GM19193 (cell line): ENCODE measurements around the gene SLC16A11.

ENCODE experiments used
- POLR2A ChIP-seq: IDR thresholded peaks from 4 replicates; pipeline ENCODE4 v1.6.1; 2011; ENCODE audit not compliant: insufficient read depth, insufficient read length; ENCODE audit errors: extremely low read depth

SLC16A11 gene, protein sequence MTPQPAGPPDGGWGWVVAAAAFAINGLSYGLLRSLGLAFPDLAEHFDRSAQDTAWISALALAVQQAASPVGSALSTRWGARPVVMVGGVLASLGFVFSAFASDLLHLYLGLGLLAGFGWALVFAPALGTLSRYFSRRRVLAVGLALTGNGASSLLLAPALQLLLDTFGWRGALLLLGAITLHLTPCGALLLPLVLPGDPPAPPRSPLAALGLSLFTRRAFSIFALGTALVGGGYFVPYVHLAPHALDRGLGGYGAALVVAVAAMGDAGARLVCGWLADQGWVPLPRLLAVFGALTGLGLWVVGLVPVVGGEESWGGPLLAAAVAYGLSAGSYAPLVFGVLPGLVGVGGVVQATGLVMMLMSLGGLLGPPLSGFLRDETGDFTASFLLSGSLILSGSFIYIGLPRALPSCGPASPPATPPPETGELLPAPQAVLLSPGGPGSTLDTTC

DNA sequence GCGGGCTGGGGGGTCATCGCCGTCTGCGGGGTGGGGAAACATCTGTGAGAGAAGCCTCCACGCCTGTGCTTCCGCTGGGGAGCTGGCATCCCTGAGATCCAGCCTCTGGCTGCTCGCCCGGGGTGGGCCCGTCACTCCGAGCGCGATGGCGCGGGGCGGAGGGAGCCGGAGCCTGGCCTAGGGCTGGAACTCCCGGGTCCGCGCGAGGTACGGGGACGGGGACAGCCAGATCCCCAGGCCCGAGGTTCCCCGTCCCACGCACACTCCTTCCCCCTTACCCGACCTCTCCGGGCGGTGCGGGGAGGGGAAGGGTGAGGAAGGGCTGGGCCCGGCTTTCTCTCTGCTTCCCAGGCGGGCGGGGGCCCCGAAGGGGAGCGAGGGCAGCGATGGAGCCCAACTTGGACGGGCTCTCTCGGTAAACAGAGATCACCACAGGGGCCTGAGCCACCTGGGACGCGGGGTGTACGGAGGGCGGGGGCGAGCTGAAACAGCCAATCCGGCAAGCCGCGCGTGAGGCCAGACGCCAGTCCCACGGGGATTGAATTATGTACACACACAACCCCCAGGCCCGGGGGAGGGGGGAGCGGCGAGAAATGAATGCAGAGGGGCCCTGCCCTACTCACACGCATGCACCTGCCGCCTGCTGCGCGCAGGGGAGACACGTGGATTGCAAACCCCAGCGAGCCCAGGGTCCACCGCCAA lies at the start of gene SLC16A11:
Gene SLC16A11, minus strand, starts transcription at position 596 of the 702 bp plus-strand sequence. Its CDS starts 579 bp downstream, at position 17.
- TF ChIP-seq POLR2A = no peak

DNA sequence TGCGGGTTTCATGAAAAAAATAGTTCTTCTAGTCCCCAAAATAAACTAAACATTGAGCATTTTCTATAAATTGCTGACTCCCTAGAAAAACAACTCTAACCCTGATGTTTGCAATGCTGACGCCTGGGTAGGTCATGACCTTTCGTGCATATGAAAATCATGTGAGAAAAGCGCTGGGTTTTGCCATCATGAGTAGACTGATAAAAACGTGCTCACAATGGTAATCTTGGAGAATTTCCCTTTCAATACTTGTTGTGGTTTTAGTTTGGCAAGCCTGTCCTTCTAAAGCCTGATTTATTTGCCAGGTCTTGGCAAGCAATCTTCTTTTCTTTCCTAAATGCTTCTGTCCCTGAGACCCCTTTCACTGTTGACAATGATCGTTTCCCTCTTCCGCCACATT lies 40.2 kb upstream of the SLC16A11 start:
- TF ChIP-seq POLR2A = no peak

DNA sequence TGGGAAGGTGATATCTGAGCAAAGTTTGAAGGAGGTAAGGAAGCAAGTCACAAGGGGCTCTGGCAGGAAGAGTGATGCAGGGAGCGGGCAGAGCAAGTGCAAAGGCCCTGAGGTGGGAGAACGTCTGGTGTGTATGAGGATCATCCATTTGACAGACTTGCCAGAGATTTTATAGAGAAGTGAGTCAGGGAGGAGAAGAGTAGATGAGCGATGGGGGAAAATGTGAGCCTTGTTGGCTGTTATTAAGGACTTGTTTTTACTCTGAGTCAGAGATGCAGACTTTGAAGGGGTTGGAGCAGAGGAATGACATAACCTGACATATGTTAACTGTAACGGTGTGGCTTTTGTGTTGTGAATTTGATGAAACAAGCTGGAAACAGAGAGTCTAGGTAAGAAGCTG lies 39.7 kb upstream of the SLC16A11 start:
- TF ChIP-seq POLR2A = no peak

DNA sequence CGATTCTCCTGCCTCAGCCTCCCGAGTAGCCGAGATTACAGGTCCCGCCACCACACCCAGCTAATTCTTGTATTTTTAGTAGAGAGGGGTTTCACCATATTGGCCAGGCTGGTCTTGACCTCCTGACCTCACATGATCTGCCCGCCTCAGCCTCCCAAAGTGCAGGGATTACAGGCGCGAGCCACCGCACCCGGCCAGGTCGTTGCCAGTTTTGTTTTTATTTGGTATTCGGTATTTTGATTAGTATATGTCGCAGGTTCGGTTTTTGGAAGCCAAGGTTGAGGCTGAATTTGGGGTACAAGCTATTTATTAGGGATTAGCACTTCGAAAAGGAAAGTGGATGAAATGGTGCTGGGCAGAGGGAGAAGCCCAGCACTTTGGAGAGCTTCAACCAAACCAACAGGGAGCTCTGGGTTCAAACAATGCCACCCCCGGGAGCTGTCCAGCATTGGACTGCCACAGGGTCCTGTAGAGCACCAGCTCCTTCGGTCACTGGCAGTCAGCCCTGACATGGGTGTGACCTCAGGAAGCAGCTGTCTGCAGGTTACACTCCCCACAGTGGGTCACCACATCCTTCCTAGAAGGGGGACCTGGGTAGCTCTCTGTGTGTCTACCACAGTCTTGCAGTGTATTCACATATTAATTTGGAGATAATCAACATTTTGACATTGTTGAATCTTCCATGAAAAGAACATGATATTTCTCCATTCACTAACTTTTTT lies 37.6 kb upstream of the SLC16A11 start:
- TF ChIP-seq POLR2A = no peak

DNA sequence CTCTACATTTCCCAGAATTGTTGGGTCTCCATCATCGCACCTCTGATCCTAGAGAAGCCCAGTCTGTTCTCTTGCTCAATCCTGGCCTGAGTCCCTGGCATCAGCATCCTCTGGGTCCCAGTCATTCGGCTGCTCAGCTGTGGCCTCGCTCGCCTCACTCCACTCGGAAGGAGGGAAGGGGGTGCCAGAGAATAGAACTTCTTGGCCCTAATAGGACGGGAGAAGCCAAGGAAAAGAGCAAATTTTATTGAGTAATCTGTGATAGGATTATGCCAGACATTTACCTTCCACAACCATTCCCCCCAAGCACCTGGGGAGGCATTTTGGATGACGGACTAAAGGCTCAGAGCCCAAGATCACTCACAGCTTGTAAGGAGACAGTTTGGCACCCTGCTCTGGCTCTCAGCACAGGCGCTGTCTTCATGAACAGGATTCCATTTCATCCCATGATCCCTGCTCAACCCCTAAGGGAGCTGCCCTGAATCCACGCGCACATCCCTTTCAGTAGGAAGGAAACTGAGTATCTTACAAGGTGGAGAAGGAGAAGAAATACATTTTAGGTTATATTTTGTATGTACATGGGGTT lies 36.7 kb upstream of the SLC16A11 start:
- no peak for TF ChIP-seq POLR2A

GRCh38 chr17:7079581-7080455 lies 35.9 kb upstream of the SLC16A11 start, which contains the start of gene CLEC10A:
Gene CLEC10A (minus strand): TSS chr17:7080251. CDS start chr17:7078812, 1,439 bp downstream.
- TF ChIP-seq POLR2A = no peak

DNA sequence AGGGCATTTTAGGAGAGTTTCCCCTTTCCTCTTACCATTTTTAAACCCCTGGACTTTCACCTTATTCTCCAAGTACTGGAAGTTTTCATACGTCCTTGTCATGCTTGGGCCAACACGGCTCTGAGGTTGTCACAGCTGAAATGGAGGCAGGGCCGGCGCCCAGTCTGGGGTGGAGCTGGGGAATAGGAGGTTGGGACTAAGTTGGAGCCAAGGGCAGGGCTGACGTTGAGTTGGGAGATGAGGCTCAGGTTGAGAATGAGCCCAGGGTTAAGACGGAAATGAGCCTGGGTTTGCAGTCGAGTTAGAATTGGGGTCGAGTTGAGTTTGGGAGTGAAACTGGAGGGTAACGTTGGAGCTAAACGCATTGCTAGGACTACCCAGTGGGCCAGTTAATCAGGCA lies 34.8 kb upstream of the SLC16A11 start:
- TF ChIP-seq POLR2A = no peak

GRCh38 chr17:7077911-7078546 lies 34.1 kb upstream of the SLC16A11 start:
- TF ChIP-seq POLR2A = no peak

DNA sequence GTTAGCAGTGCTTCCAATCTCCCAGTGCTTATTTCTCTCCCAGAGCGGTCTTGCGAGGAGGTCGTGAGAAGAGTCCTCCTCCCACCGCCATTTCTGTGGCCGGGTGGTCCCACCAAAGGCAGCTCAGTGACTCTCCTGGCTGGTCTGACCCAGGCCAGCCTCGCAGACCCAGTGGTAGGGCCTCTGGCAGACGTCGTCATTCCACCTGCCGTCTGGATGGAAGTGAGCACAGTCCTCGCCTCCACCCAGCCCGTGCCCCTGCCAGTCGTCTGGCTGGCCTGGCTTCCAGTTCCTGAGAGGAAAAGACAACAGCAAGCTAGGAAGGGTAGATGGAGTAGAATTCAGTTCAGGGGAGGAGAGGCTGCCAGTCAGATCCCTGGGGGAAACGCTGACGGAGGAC lies 31.0 kb upstream of the SLC16A11 start:
- no peak for TF ChIP-seq POLR2A

DNA sequence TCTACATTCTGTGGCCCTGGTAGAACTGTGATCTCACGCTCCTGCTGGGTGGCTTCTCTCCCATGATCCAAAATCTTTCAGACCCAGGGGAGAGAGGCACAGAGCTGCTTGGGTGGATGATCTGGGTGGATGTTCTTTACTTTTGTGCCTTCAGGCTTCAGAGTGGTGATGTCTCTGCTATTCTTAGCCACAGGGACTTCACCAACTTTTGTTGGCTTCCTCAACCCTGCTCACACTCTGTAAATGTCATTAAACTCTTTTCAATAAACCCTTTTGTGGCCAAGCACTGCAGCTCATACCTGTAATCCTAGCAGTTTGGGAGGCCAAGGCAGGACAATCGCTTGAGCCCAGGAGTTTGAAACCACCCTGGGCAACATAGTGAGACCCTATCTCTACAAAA lies 28.5 kb upstream of the SLC16A11 start:
- no peak for TF ChIP-seq POLR2A

- TF ChIP-seq POLR2A = no peak
These were observed 26.8 kb upstream of the SLC16A11 start for GRCh38 chr17:7070712-7071111.

GRCh38 chr17:7068268-7068667 lies 24.4 kb upstream of the SLC16A11 start:
- no peak for TF ChIP-seq POLR2A

- no peak for TF ChIP-seq POLR2A
These were observed 23.3 kb upstream of the SLC16A11 start for GRCh38 chr17:7067198-7067597.
